ENCODE results near the gene MRTO4.
"Not testable (repeated sequence)": the region's sequence is repeated elsewhere in the genome, so short reads cannot be mapped to it uniquely, and the experiment has no call there.

The MRTO4 gene

GRCh38 chr1:19222573-19222972, 29.0 kb upstream of the MRTO4 start:
- DNase-seq = no peak
- in situ Hi-C loops (cut with MboI; ENCODE audit: low pct_unique_long_range_greater_than_20kb, low sequenced_read_pairs) = no loop called here

- DNase-seq = no peak
Observed at GRCh38 chr1:19222979-19223824, 28.4 kb upstream of the MRTO4 start.

GRCh38 chr1:19229229-19229628, 22.4 kb upstream of the MRTO4 start:
- in situ Hi-C loops (cut with MboI; ENCODE audit: low pct_unique_long_range_greater_than_20kb, low sequenced_read_pairs) = no loop called here
- DNase-seq = no peak

More at GRCh38 chr1:19222979-19223824, 28.4 kb upstream of the MRTO4 start:
- in situ Hi-C loops (cut with MboI; ENCODE audit: low pct_unique_long_range_greater_than_20kb, low sequenced_read_pairs) = no loop called here

GRCh38 chr1:19229828-19230325, 21.7 kb upstream of the MRTO4 start:
- in situ Hi-C loops (cut with MboI; ENCODE audit: low pct_unique_long_range_greater_than_20kb, low sequenced_read_pairs) = no loop called here
- DNase-seq = no peak

- in situ Hi-C loops (cut with MboI; ENCODE audit: low pct_unique_long_range_greater_than_20kb, low sequenced_read_pairs); DNase-seq: not testable (repeated sequence)
Observed at GRCh38 chr1:19231736-19232523, 19.7 kb upstream of the MRTO4 start.

GRCh38 chr1:19232524-19232846, 19.1 kb upstream of the MRTO4 start:
- no peak for DNase-seq
- in situ Hi-C loops (cut with MboI; ENCODE audit: low pct_unique_long_range_greater_than_20kb, low sequenced_read_pairs) = no loop called here

GRCh38 chr1:19234224-19234623, 17.4 kb upstream of the MRTO4 start:
- no peak for DNase-seq
- in situ Hi-C loops (cut with MboI; ENCODE audit: low pct_unique_long_range_greater_than_20kb, low sequenced_read_pairs) = no loop called here

GRCh38 chr1:19239876-19240275, 11.7 kb upstream of the MRTO4 start:
- DNase-seq = no peak
- in situ Hi-C loops (cut with MboI; ENCODE audit: low pct_unique_long_range_greater_than_20kb, low sequenced_read_pairs) = no loop called here

GRCh38 chr1:19240673-19241538, 10.7 kb upstream of the MRTO4 start:
- in situ Hi-C loops (cut with MboI; ENCODE audit: low pct_unique_long_range_greater_than_20kb, low sequenced_read_pairs) = no loop called here

GRCh38 chr1:19250629-19251304, 838 bp upstream of the MRTO4 start:
- in situ Hi-C loops (cut with MboI; ENCODE audit: low pct_unique_long_range_greater_than_20kb, low sequenced_read_pairs) = no loop called here
- no peak for DNase-seq

More at GRCh38 chr1:19240673-19241538, 10.7 kb upstream of the MRTO4 start:
- peak; percentile 78 for DNase-seq

- in situ Hi-C loops (cut with MboI; ENCODE audit: low pct_unique_long_range_greater_than_20kb, low sequenced_read_pairs) = no loop called here
- DNase-seq = no peak
Observed at GRCh38 chr1:19254416-19254815, 2.8 kb downstream of the MRTO4 start.

- in situ Hi-C loops (cut with MboI; ENCODE audit: low pct_unique_long_range_greater_than_20kb, low sequenced_read_pairs) = no loop called here
- no peak for DNase-seq
Observed at GRCh38 chr1:19255288-19255687, 3.7 kb downstream of the MRTO4 start.

- DNase-seq; in situ Hi-C loops (cut with MboI; ENCODE audit: low pct_unique_long_range_greater_than_20kb, low sequenced_read_pairs): not testable (repeated sequence)
Observed at GRCh38 chr1:19256301-19256700, 4.7 kb downstream of the MRTO4 start.

GRCh38 chr1:19257178-19257914, 5.7 kb downstream of the MRTO4 start:
- in situ Hi-C loops (cut with MboI; ENCODE audit: low pct_unique_long_range_greater_than_20kb, low sequenced_read_pairs) = no loop called here
- no peak for DNase-seq

- no peak for DNase-seq
- in situ Hi-C loops (cut with MboI; ENCODE audit: low pct_unique_long_range_greater_than_20kb, low sequenced_read_pairs) = no loop called here
Observed at GRCh38 chr1:19258353-19258752, 6.7 kb downstream of the MRTO4 start.

- in situ Hi-C loops (cut with MboI; ENCODE audit: low pct_unique_long_range_greater_than_20kb, low sequenced_read_pairs) = no loop called here
- DNase-seq = peak; percentile 8
Observed at GRCh38 chr1:19260211-19261138, 8.9 kb downstream of the MRTO4 start.

GRCh38 chr1:19262047-19262446, 10.4 kb downstream of the MRTO4 start:
- DNase-seq = peak; percentile 19
- in situ Hi-C loops (cut with MboI; ENCODE audit: low pct_unique_long_range_greater_than_20kb, low sequenced_read_pairs) = no loop called here

Measured in KBM-7 (cell line).